Skeletal muscle satellite cell (primary cell): ENCODE results near the gene ERFL.

ENCODE experiments used
- H3K27me3 ChIP-seq: 2 replicates; pipeline ENCODE4 v1.7.0; 2013; ENCODE audit warnings: low read length; ENCODE audit not compliant: control insufficient read depth, insufficient read depth
- H3K36me3 ChIP-seq: 2 replicates; pipeline ENCODE4 v1.7.0; 2013; ENCODE audit warnings: mild to moderate bottlenecking, control low read depth, low read length; ENCODE audit not compliant: insufficient read depth
- H3K4me1 ChIP-seq: 2 replicates; pipeline ENCODE4 v1.7.0; 2013; ENCODE audit warnings: low read length; ENCODE audit not compliant: control insufficient read depth, insufficient read depth
- H3K4me2 ChIP-seq: 2 replicates; pipeline ENCODE4 v1.7.0; 2013; ENCODE audit warnings: mild to moderate bottlenecking, low read length
- H3K4me3 ChIP-seq: 2 replicates; pipeline ENCODE4 v1.7.0; 2013; ENCODE audit warnings: low read length
- H3K9ac ChIP-seq: 2 replicates; pipeline ENCODE4 v1.7.0; 2013; ENCODE audit warnings: mild to moderate bottlenecking, low read depth, low read length, moderate library complexity
- H3K9me3 ChIP-seq: replicated peaks from 2 replicates; pipeline ENCODE4 v1.7.0; 2013; ENCODE audit warnings: mild to moderate bottlenecking, control low read depth, low read length

ERFL gene

DNA sequence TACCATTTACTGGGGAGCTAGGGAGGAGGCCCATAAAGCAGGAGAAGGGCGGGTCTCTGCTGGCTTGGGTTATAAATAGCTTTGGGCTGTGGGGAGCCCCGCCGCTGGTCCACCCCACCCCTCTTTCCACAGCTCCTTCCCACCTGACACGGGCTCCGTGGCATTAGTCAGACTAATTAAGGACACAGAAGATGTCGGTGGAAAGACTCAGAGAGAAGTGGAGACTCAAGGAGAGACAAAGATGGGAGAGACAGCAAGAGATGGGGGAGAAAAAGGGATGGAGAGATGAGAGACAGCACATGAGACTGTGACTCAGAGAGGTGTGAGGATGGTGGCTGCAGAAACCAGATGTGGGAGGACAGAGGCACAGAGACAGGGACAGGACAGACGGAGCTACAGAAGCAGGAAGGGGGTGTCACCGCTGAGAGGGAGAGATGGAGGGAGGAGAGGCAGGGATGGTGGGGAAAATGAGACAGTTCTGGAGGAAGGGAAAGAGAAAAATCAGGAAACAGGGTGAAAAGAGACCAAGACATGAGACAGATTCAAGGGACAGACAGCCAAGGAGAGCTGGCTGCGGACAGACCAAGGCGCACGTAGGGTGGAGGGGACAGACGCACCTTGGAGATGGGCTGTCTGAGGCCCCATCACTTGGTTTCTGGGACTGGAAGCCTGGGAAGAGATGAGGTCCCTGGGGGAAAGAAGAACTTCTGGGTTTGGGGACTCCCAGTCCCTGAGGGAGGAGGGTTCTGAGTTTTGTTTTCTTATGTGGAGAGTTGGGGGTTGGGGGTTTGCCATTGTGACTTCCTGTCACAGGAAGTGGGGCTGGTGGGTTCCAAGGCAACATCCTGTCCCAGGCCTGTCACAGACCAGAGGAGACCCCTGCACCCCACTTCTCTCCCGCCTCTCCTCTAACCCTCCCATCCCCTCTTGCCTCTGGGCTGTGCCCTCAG is 41.2 kb downstream of the ERFL start:
- Histone ChIP-seq H3K4me3 (no peak overlapping the region), H3K4me1 (peaks cover 31% of the 10 kb centered on the region), H3K36me3 (peaks cover 24% of the 10 kb centered on the region), H3K27me3 (no peaks in the 10 kb centered on the region), H3K4me2 (peak overlapping the region; percentile 13), H3K9ac (peak overlapping the region; percentile 1), H3K9me3 (no peaks in the 10 kb centered on the region)

- Histone ChIP-seq H3K27me3 (no peaks in the 10 kb centered on the region), H3K4me1 (peaks cover 31% of the 10 kb centered on the region)
Observed at GRCh38 chr19:41883821-41884733, 44.2 kb downstream of the ERFL start.

GRCh38 chr19:41883463-41883820 is 44.8 kb downstream of the ERFL start:
- peaks cover 31% of the 10 kb centered on the region for H3K4me1 ChIP-seq
- H3K36me3 ChIP-seq = peaks cover 6% of the 10 kb centered on the region
- H3K4me2 ChIP-seq = peak overlapping the region; percentile 88
- H3K4me3 ChIP-seq = peak overlapping the region; percentile 82
- no peaks in the 10 kb centered on the region for H3K9me3 ChIP-seq
- peak overlapping the region; percentile 92 for H3K9ac ChIP-seq
- H3K27me3 ChIP-seq = no peaks in the 10 kb centered on the region

More at GRCh38 chr19:41883821-41884733, 44.2 kb downstream of the ERFL start:
- H3K9me3 ChIP-seq = no peaks in the 10 kb centered on the region
- H3K4me2 ChIP-seq = peak overlapping the region; percentile 88
- peaks cover 8% of the 10 kb centered on the region for H3K36me3 ChIP-seq
- H3K9ac ChIP-seq = peak overlapping the region; percentile 96
- H3K4me3 ChIP-seq = peak overlapping the region; percentile 82

GRCh38 chr19:41882568-41883462 is 45.4 kb downstream of the ERFL start, which contains the start of gene ARHGEF1:
TSS of gene ARHGEF1 (plus strand) at chr19:41883184. CDS start at chr19:41888083, 4,899 bp downstream.
- H3K9me3 ChIP-seq = no peaks in the 10 kb centered on the region
- peak within 1 kb of the TSS; percentile 88 for H3K4me2 ChIP-seq
- peak within 1 kb of the TSS; percentile 82 for H3K4me3 ChIP-seq
- H3K27me3 ChIP-seq = peaks cover under 1% of the 10 kb centered on the region
- H3K4me1 ChIP-seq = peaks cover 29% of the 10 kb centered on the region
- peak within 1 kb of the TSS; percentile 92 for H3K9ac ChIP-seq
- H3K36me3 ChIP-seq = peaks cover 6% of the 10 kb centered on the region

DNA sequence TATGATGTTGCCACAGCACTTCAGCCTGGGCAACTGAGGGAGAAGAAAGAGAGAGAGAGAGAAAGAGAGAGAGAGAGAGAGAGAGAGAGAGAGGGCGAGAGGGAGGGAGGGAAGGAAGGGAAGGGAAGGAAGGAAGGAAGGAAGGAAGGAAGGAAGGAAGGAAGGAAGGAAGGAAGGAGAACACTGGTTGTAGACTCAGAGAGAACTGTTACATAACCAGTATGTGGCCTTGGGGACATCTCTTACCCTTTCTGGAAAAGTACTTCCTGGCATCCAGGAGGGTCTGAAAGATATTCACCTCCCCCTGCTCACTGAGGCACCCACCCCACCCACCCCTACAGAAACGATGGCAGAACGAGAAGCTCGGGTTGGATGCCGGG is 47.9 kb downstream of the ERFL start:
- H3K9ac ChIP-seq = no peak overlapping the region
- no peaks in the 10 kb centered on the region for H3K9me3 ChIP-seq
- H3K4me2 ChIP-seq = no peak overlapping the region
- H3K4me1 ChIP-seq = peaks cover 13% of the 10 kb centered on the region
- H3K36me3 ChIP-seq = no peaks in the 10 kb centered on the region
- H3K27me3 ChIP-seq = peaks cover 8% of the 10 kb centered on the region
- no peak overlapping the region for H3K4me3 ChIP-seq

- Histone ChIP-seq H3K4me3 (no peak overlapping the region), H3K9me3 (no peaks in the 10 kb centered on the region), H3K36me3 (no peaks in the 10 kb centered on the region), H3K9ac (no peak overlapping the region), H3K4me2 (no peak overlapping the region), H3K4me1 (peaks cover 9% of the 10 kb centered on the region), H3K27me3 (peaks cover 8% of the 10 kb centered on the region)
Observed at GRCh38 chr19:41879670-41880328, 48.5 kb downstream of the ERFL start.

- H3K36me3 ChIP-seq = no peaks in the 10 kb centered on the region
- peaks cover 7% of the 10 kb centered on the region for H3K4me1 ChIP-seq
Observed at GRCh38 chr19:41879080-41879479, 49.2 kb downstream of the ERFL start.

DNA sequence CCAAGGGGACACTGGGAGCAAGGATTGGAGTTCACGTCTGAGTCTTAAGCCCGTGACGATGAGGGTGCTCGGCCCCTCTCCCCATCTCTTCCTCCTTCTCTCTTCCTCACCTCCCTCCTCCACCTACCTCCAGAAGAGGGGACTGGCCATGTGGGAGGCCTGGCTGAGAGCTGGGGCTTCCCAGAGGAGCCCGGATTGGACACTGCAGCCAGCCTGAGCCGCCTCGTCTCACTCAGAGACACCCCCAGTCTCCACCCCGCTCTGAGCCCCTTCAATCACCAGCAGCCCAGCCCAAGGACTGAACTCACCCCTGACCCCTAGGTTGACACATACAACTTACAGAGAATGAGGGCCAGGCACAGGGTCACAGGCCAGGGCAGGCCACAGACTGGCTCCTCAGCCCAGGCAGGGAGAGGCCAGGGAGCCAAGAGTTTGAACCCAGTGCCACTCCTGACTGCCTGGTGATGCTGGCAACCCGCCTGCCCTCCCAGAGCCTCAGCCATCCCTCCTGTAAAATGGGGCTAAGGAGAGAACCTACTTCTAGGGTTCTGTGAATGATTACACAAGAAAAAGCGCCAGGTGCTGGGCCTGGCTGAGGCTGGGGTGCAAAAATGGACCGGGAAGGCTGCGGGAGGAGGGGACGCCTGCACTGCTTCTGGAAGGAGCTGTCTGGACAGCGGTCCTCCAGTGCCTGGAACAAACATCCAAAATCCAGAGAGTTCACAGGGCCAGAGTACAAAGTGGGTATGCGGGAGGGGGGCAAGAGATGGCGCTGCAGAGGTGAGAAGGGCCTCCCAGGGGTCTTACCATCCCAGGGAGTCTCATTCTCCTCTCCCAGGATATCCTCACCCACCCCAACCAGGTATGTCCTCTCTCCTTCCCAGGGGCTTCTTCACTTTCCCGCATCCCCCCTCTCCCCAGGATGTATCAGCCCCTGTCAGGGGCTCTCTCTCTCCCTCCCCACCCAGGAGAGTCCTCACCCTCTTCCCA is 50.0 kb downstream of the ERFL start:
- Histone ChIP-seq H3K4me1 (peaks cover 7% of the 10 kb centered on the region), H3K4me2 (no peak overlapping the region), H3K36me3 (no peaks in the 10 kb centered on the region), H3K27me3 (peaks cover 8% of the 10 kb centered on the region), H3K9ac (no peak overlapping the region), H3K4me3 (no peak overlapping the region), H3K9me3 (no peaks in the 10 kb centered on the region)

More at GRCh38 chr19:41879080-41879479, 49.2 kb downstream of the ERFL start:
- H3K9ac ChIP-seq = no peak overlapping the region
- H3K27me3 ChIP-seq = peaks cover 8% of the 10 kb centered on the region
- no peak overlapping the region for H3K4me3 ChIP-seq
- no peak overlapping the region for H3K4me2 ChIP-seq
- H3K9me3 ChIP-seq = no peaks in the 10 kb centered on the region

- H3K4me3 ChIP-seq = no peak within 1 kb of the TSS
- peaks cover 5% of the 10 kb centered on the region for H3K36me3 ChIP-seq
- peaks cover 8% of the 10 kb centered on the region for H3K27me3 ChIP-seq
- H3K9me3 ChIP-seq = no peaks in the 10 kb centered on the region
- H3K4me1 ChIP-seq = peaks cover under 1% of the 10 kb centered on the region
- no peak within 1 kb of the TSS for H3K4me2 ChIP-seq
- H3K9ac ChIP-seq = no peak within 1 kb of the TSS
Observed at GRCh38 chr19:41876847-41877832, 51.1 kb downstream of the ERFL start, which contains the start of gene CD79A. TSS of gene CD79A (plus strand) at chr19:41877279. CDS start at chr19:41877305, 26 bp downstream.
